HCT116 (cell line): ENCODE data around the gene ATAD3A. TPM values are rescaled to one million over a fixed set of nuclear protein-coding genes. Genes with fewer than 3 reads are reported as not detected.

Experiments
- ATAC-seq: fragments of 200-7000 bp; cut with Tn5 transposase; 2 replicates; pipeline ENCODE4 v1.9.1; 2020; ENCODE audit warnings: mild to moderate bottlenecking, moderate library complexity
- BruUV-seq: library from RNA; stranded (reverse); fragments of 400-500 nt; replicated peaks from 2 replicates; lab custom pipeline; 2021; lab: Mats Ljungman, UMichigan
- CTCF ChIA-PET: fragments of 300-600 bp; sonication (Branson Sonifier 250); formaldehyde crosslinking; loops from one replicate; lab custom pipeline; 2021; ENCODE audit warnings: antibody characterized with exemption; lab: Charles Lee
- POLR2A ChIA-PET: fragments of 300-600, 350-600 bp; sonication (Branson Sonifier 250); formaldehyde crosslinking; loops from one replicate; lab custom pipeline; 2021; ENCODE audit warnings: antibody characterized with exemption; lab: Charles Lee
- RAD21 ChIA-PET, 2 experiments: fragments of 300-600 bp; sonication (Branson Sonifier 250); formaldehyde crosslinking; loops; one replicate each; lab custom pipeline; 2023; ENCODE audit warnings: low total read pairs in 2 of 2; ENCODE audit not compliant: uncharacterized antibody in 2 of 2, unreplicated experiment in 2 of 2, low non-redundant PET in 1 of 2; lab: Charles Lee
- DNase-seq: peaks from one replicate; pipeline ENCODE4 v3.0.0-alpha.2; 2010; ENCODE audit warnings: low read depth, low spot score
- H2AFZ ChIP-seq: fragments of 200-600 bp; shearing (Covaris generic), sonication (generic); 2 replicates; pipeline ENCODE4 v1.6.1; 2017; ENCODE audit warnings: low read depth, mixed run types, mixed read lengths, antibody characterized with exemption, low read length; ENCODE audit not compliant: poor library complexity, severe bottlenecking
- H3K27ac ChIP-seq: 2 replicates; pipeline ENCODE4 v1.5.1; 2012; ENCODE audit warnings: low read depth, low read length
- H3K27me3 ChIP-seq: fragments of 200-600 bp; sonication (generic); 2 replicates; pipeline ENCODE4 v1.6.1; 2016; ENCODE audit warnings: mixed run types, low read length, mixed read lengths; ENCODE audit not compliant: insufficient read depth
- H3K36me3 ChIP-seq, 2 experiments: fragments of 200-500 bp in 1 of 2; fragments of 200-600 bp in 1 of 2; sonication (Bioruptor generic) in 1 of 2; sonication (generic) in 1 of 2; 2 replicates each; pipeline versions ENCODE4 v1.5.1 to v1.6.1; 2014 to 2016; ENCODE audit warnings: low read length in 2 of 2, inconsistent platforms in 1 of 2, mixed read lengths in 1 of 2, mixed run types in 1 of 2; ENCODE audit not compliant: insufficient read depth in 2 of 2, control insufficient read depth in 1 of 2
- H3K4me1 ChIP-seq, 2 experiments: fragments of 200-600 bp in 1 of 2; sonication (generic) in 1 of 2; 2 replicates each; pipeline versions ENCODE4 v1.5.1 to v1.6.1; 2012 to 2017; ENCODE audit warnings: low read length in 2 of 2, inconsistent platforms in 1 of 2, mild to moderate bottlenecking in 1 of 2, mixed read lengths in 1 of 2, mixed run types in 1 of 2, moderate library complexity in 1 of 2; ENCODE audit not compliant: insufficient read depth in 2 of 2, control insufficient read depth in 1 of 2
- H3K4me2 ChIP-seq: fragments of 200-600 bp; sonication (generic); 2 replicates; pipeline ENCODE4 v1.6.1; 2017; ENCODE audit warnings: mixed run types, low read length, mixed read lengths
- H3K4me3 ChIP-seq, 2 experiments: fragments of 200-600 bp in 1 of 2; sonication (generic) in 1 of 2; replicated peaks in 1 of 2; 2 replicates each; pipeline ENCODE4 v1.5.1; 2011 to 2016; ENCODE audit warnings: low read length in 2 of 2, control low read depth in 1 of 2, low read depth in 1 of 2, mild to moderate bottlenecking in 1 of 2, mixed read lengths in 1 of 2, mixed run types in 1 of 2
- H3K79me2 ChIP-seq: fragments of 200-600 bp; sonication (generic); 2 replicates; pipeline ENCODE4 v1.6.1; 2017; ENCODE audit warnings: mild to moderate bottlenecking, mixed run types, low read length, moderate library complexity, mixed read lengths; ENCODE audit not compliant: insufficient read depth
- H3K9ac ChIP-seq: fragments of 200-600 bp; sonication (generic); 2 replicates; pipeline ENCODE4 v1.6.1; 2016; ENCODE audit warnings: low read length, mixed read lengths
- H3K9me2 ChIP-seq: fragments of 200-600 bp; sonication (generic), shearing (Covaris generic); 2 replicates; pipeline ENCODE4 v1.6.1; 2017; ENCODE audit warnings: mixed run types, mild to moderate bottlenecking, moderate library complexity; ENCODE audit not compliant: insufficient read depth
- H3K9me3 ChIP-seq, 2 experiments: fragments of 200-500 bp in 1 of 2; fragments of 200-600 bp in 1 of 2; sonication (Bioruptor generic) in 1 of 2; sonication (generic) in 1 of 2; 2 replicates each; pipeline ENCODE4 v1.6.1; 2014 to 2017; ENCODE audit warnings: low read length in 2 of 2, mixed read lengths in 2 of 2, inconsistent platforms in 1 of 2, low read depth in 1 of 2, mild to moderate bottlenecking in 1 of 2, mixed run types in 1 of 2, moderate library complexity in 1 of 2; ENCODE audit not compliant: control insufficient read depth in 1 of 2, insufficient read depth in 1 of 2
- H4K20me1 ChIP-seq: fragments of 200-600 bp; sonication (generic), shearing (Covaris generic); 2 replicates; pipeline ENCODE4 v1.6.1; 2017; ENCODE audit warnings: mixed run types, mild to moderate bottlenecking, moderate library complexity; ENCODE audit not compliant: insufficient read depth
- ATF3 ChIP-seq: IDR thresholded peaks from 2 replicates; pipeline ENCODE4 v1.6.1; 2012
- CTCF ChIP-seq, 3 experiments: fragments of 200-600 bp in 1 of 3; sonication (generic) in 1 of 3; IDR thresholded peaks in 2 of 3; conservative IDR thresholded peaks in 1 of 3; 2 replicates each; pipeline ENCODE4 v1.5.1; 2012 to 2017; ENCODE audit warnings: low read depth in 2 of 3, low read length in 2 of 3, antibody characterized with exemption in 1 of 3, borderline replicate concordance in 1 of 3, control low read depth in 1 of 3, mild to moderate bottlenecking in 1 of 3, mixed read lengths in 1 of 3, mixed run types in 1 of 3, moderate library complexity in 1 of 3; ENCODE audit not compliant: insufficient read depth in 1 of 3
- EGR1 ChIP-seq: IDR thresholded peaks from 2 replicates; pipeline ENCODE4 v1.6.1; 2012; ENCODE audit warnings: low read depth
- EZH2 ChIP-seq: fragments of 200-600 bp; sonication (generic); IDR thresholded peaks from 2 replicates; pipeline ENCODE4 v1.6.1; 2017; ENCODE audit warnings: antibody characterized with exemption, mixed run types
- EZH2phosphoT487 ChIP-seq: fragments of 200-600 bp; IDR thresholded peaks from 2 replicates; pipeline ENCODE4 v1.6.1; 2018; ENCODE audit warnings: antibody characterized with exemption, borderline replicate concordance
- JUND ChIP-seq: IDR thresholded peaks from 2 replicates; pipeline ENCODE4 v1.6.1; 2012
- MAX ChIP-seq: IDR thresholded peaks from 2 replicates; pipeline ENCODE4 v1.6.1; 2012
- TCF7L2 ChIP-seq: IDR thresholded peaks from 2 replicates; pipeline ENCODE4 v1.7.0; 2011; ENCODE audit warnings: borderline replicate concordance, inconsistent platforms; ENCODE audit not compliant: insufficient read depth, insufficient read length; ENCODE audit errors: extremely low read depth
- YY1 ChIP-seq: IDR thresholded peaks from 2 replicates; pipeline ENCODE4 v1.6.1; 2011; ENCODE audit warnings: low read length, low read depth, moderate library complexity, mild to moderate bottlenecking; ENCODE audit not compliant: insufficient replicate concordance; ENCODE audit errors: extremely low read depth
- intact Hi-C: fragments of 100-400 bp; cut with micrococcal nuclease; formaldehyde crosslinking; loops from 2 replicates; pipeline ENCODE4 v1.10.0; 2022
- total RNA-seq: library from RNA; stranded (reverse); gene quantifications from one replicate; pipeline ENCODE4 v1.2.1, GENCODE V29; 2021; ENCODE audit not compliant: unreplicated experiment

Gene ATAD3A
- total RNA-seq, 1 experiment from 2014 or later, result 92.3 TPM

- Histone ChIP-seq H2AFZ (no peak overlapping the region), H3K9ac (no peak overlapping the region), H3K9me3 (no peaks in the 10 kb centered on the region)
- RAD21 ChIA-PET, result no interaction called here
- CTCF ChIA-PET, result no interaction called here
- ATAC-seq, result 0 out of 2 replicates have a peak, but pooled peaks have one; percentile 25
- TF ChIP-seq EGR1 (no peak), JUND (no peak), ATF3 (no peak), TCF7L2 (no peak), EZH2phosphoT487 (no peak), MAX (no peak), CTCF (IDR thresholded peaks at IDR 0.05 in 2 of 3, conservative IDR thresholded peaks at IDR 0.05 in 1 of 3; ENCODE audit: borderline replicate concordance in 1 of 3, insufficient read depth in 1 of 3, low read depth in 2 of 3, low read length in 2 of 3) (no peak), YY1 (no peak), EZH2 (no peak)
- TF ChIP-seq, all 23 proteins: peak for 0
- Histone ChIP-seq H3K27ac (no peak overlapping the region), H3K4me3 (no peak overlapping the region), H3K4me2 (no peak overlapping the region), H3K79me2 (peaks cover 3% of the 10 kb centered on the region; the same call in 1 of the 2 replicates), H4K20me1 (no peaks in the 10 kb centered on the region), H3K4me1 (no peaks in the 10 kb centered on the region), H3K9me2 (no peaks in the 10 kb centered on the region), H3K36me3 (0 out of 4 replicates have a peak, but pooled peaks cover 0 to 2% of the 10 kb centered on the region in 2 experiments), H3K27me3 (no peaks in the 10 kb centered on the region)
- POLR2A ChIA-PET, result no interaction called here
- DNase-seq, result no peak
- intact Hi-C loops, result no loop called here
- BruUV-seq, result no TSS peak
Observed at GRCh38 chr1:1542766-1543705, 31.1 kb downstream of the ATAD3A start.
